ENCODE measurements around the gene SIAH2. TPM values are rescaled to one million over a fixed set of nuclear protein-coding genes. Genes with fewer than 3 reads are reported as not detected.
A peak's percentile ranks its signal among the peaks of the same experiment; 100 is the strongest.

SIAH2 gene
- total RNA-seq, 2 donors from 2014 or later: 14.8 to 30.0 TPM

- H3K27ac ChIP-seq: no peak overlapping the region
- H3K9me3 ChIP-seq: no peaks in the 10 kb centered on the region
- H3K4me1 ChIP-seq: peaks cover 0 to 24% of the 10 kb centered on the region in 2 donors
- H3K27me3 ChIP-seq: no peaks in the 10 kb centered on the region
- H3K4me3 ChIP-seq: no peak overlapping the region
- DNase-seq (ENCODE audit: low spot score): no peak
- no peaks in the 10 kb centered on the region for H3K36me3 ChIP-seq
- no peak for TF ChIP-seq CTCF (IDR thresholded peaks at IDR 0.05)
Measured at GRCh38 chr3:150764967-150765366, 2.0 kb upstream of the SIAH2 start.

GRCh38 chr3:150764566-150764965, 1.6 kb upstream of the SIAH2 start:
- no peaks in the 10 kb centered on the region for H3K27me3 ChIP-seq
- peak overlapping the region in 1 of 2 donors; percentile 99 for H3K27ac ChIP-seq
- H3K9me3 ChIP-seq: no peaks in the 10 kb centered on the region
- no peak overlapping the region for H3K4me3 ChIP-seq
- H3K36me3 ChIP-seq: peaks cover 3% of the 10 kb centered on the region
- no peak for DNase-seq (ENCODE audit: low spot score)
- TF ChIP-seq CTCF (IDR thresholded peaks at IDR 0.05): no peak
- H3K4me1 ChIP-seq: peaks cover 0 to 28% of the 10 kb centered on the region in 2 donors

GRCh38 chr3:150763841-150764483, 993 bp upstream of the SIAH2 start:
- peak; percentile 48 to 68 for TF ChIP-seq CTCF (IDR thresholded peaks at IDR 0.05)
- DNase-seq (ENCODE audit: low spot score): peak; percentile 67
- peak overlapping the region; percentile 99 for H3K27ac ChIP-seq
- peaks cover 9% of the 10 kb centered on the region for H3K36me3 ChIP-seq
- no peaks in the 10 kb centered on the region for H3K27me3 ChIP-seq
- H3K4me1 ChIP-seq: peaks cover 0 to 33% of the 10 kb centered on the region in 2 donors
- peak overlapping the region; percentile 72 to 73 for H3K4me3 ChIP-seq
- no peaks in the 10 kb centered on the region for H3K9me3 ChIP-seq

- no peaks in the 10 kb centered on the region for H3K9me3 ChIP-seq
- DNase-seq (ENCODE audit: low spot score): no peak
- peak overlapping the region; percentile 72 to 73 for H3K4me3 ChIP-seq
- no peak for TF ChIP-seq CTCF (IDR thresholded peaks at IDR 0.05)
- H3K4me1 ChIP-seq: peaks cover 0 to 41% of the 10 kb centered on the region in 2 donors
- H3K36me3 ChIP-seq: peaks cover 9% of the 10 kb centered on the region
- H3K27ac ChIP-seq: peak overlapping the region; percentile 99
- no peaks in the 10 kb centered on the region for H3K27me3 ChIP-seq
Measured at GRCh38 chr3:150762662-150763121, 277 bp downstream of the SIAH2 start.

- DNase-seq (ENCODE audit: low spot score): peak; percentile 66
- no peak for TF ChIP-seq CTCF (IDR thresholded peaks at IDR 0.05)
- peak overlapping the region; percentile 72 to 73 for H3K4me3 ChIP-seq
- peaks cover 9% of the 10 kb centered on the region for H3K36me3 ChIP-seq
- no peaks in the 10 kb centered on the region for H3K9me3 ChIP-seq
- peaks cover 0 to 47% of the 10 kb centered on the region in 2 donors for H3K4me1 ChIP-seq
- no peaks in the 10 kb centered on the region for H3K27me3 ChIP-seq
- peak overlapping the region; percentile 99 for H3K27ac ChIP-seq
Measured at GRCh38 chr3:150761831-150762661, 923 bp downstream of the SIAH2 start.
